GM12892 (cell line): ENCODE measurements around the gene IFITM10.

Source experiments
- POLR2A ChIP-seq: IDR thresholded peaks from 2 replicates; pipeline ENCODE4 v1.6.1; 2011; ENCODE audit warnings: low read depth, low read length, control low read depth
- POLR2AphosphoS5 ChIP-seq: IDR thresholded peaks from 2 replicates; pipeline ENCODE4 v1.6.1; 2011; ENCODE audit warnings: low read depth, low read length, control low read depth

- TF ChIP-seq POLR2AphosphoS5 (no peak), POLR2A (no peak)
These were observed 21.3 kb downstream of the IFITM10 start for GRCh38 chr11:1728931-1729691.
